GM19193 (cell line): ENCODE data around the gene HUS1.

Experiments
- POLR2A ChIP-seq: IDR thresholded peaks from 4 replicates; pipeline ENCODE4 v1.6.1; 2011; ENCODE audit not compliant: insufficient read depth, insufficient read length; ENCODE audit errors: extremely low read depth

HUS1 gene

GRCh38 chr7:47915616-47915976 lies 63.8 kb downstream of the HUS1 start:
- no peak for TF ChIP-seq POLR2A

DNA sequence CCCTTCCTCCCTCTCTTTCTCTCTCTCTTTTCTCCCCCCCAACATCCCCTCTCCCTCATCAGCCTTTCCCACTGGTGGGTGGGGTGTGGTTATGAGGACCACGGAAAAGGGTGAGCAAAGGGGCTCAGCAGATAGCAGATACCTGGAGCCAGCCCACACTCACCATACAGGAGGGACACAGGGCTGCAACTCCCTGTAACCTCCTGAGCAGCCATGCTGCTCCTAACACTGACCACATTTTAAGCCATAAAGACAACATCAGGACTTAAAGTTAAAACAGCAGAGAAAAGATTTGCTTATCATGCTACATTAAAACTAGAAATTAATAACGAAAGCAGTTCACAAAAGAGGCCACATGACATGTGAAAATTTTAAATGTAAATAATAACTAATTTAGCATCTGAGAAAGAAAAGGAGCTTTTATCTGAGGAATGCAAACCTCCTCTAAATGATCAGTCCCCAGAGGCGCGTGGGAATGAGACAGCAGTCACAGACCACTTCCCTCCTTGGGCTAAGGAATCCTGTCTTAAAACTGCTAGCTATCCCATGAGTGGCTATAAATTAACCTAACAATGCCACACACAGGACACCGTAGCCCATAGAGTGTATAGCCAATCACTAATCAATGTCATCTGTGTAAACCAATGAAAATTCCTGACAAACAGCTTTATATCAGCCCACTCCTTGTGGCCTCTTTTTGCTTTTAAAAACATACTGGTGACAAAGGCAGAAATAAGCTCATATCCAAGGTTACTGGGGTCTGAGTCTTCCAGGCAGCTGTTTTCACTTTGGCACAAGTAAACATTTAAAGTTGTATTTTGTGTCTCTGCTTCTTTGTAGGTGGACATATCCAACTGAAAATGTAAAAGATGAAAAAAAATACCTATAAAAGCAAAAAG lies 64.4 kb downstream of the HUS1 start:
- TF ChIP-seq POLR2A = no peak
